Stimulated activated effector memory CD8-positive, alpha-beta T cell treated with anti-CD3 and anti-CD28 coated beads, Interleukin-12 subunit alpha, Interleukin-12 subunit beta, amount 100 ng/mL, for 72 hours (primary cell): Measurements from ENCODE around the gene SCGB1A1.

Source experiments
- ATAC-seq: fragments of 150-1000 bp; cut with Tn5 transposase; 2 replicates; pipeline ENCODE4 v1.10.0; 2021
- DNase-seq, 2 donors: peaks; one replicate each; pipeline ENCODE4 v3.0.0; 2021 to 2022; ENCODE audit warnings: low spot score in 2 of 2
- H3K27ac Mint-ChIP-seq: one replicate; pipeline ENCODE4 v1.8.0; 2022; ENCODE audit warnings: mild to moderate bottlenecking, mixed read lengths
- H3K36me3 Mint-ChIP-seq: one replicate; pipeline ENCODE4 v1.8.0; 2022; ENCODE audit warnings: mild to moderate bottlenecking, mixed read lengths
- H3K4me1 Mint-ChIP-seq: one replicate; pipeline ENCODE4 v1.8.0; 2022; ENCODE audit warnings: mixed read lengths
- H3K4me3 Mint-ChIP-seq: one replicate; pipeline ENCODE4 v1.8.0; 2022; ENCODE audit warnings: mild to moderate bottlenecking, mixed read lengths
- H3K9me3 Mint-ChIP-seq: one replicate; pipeline ENCODE4 v1.8.0; 2022; ENCODE audit warnings: mixed read lengths

SCGB1A1 gene

DNA sequence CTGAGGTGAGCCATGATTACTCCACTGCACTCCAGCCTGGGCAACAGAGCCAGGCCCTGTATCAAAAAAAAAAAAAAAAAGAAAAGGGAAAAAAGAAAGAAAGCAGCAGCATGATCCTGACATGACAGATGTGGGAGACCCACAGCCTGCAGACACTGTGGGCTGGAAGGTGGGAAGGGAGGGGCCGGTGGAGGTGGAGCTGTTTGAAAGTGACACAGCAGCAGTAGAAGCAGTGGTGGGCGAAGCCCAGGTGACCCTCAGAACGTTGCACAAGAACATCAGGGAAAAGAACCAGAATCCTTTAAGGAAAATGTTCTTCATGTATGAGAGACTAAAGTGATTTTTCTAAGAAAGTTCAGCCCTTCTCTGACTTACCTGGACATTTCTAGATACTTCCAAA lies 26.3 kb upstream of the SCGB1A1 start:
- peak overlapping the region; percentile 18 for H3K27ac Mint-ChIP-seq
- peaks cover 2% of the 10 kb centered on the region for H3K4me1 Mint-ChIP-seq
- H3K9me3 Mint-ChIP-seq: no peaks in the 10 kb centered on the region
- DNase-seq (no peak), ATAC-seq (no peak)
- H3K36me3 Mint-ChIP-seq: no peaks in the 10 kb centered on the region
- H3K4me3 Mint-ChIP-seq: no peak overlapping the region

DNA sequence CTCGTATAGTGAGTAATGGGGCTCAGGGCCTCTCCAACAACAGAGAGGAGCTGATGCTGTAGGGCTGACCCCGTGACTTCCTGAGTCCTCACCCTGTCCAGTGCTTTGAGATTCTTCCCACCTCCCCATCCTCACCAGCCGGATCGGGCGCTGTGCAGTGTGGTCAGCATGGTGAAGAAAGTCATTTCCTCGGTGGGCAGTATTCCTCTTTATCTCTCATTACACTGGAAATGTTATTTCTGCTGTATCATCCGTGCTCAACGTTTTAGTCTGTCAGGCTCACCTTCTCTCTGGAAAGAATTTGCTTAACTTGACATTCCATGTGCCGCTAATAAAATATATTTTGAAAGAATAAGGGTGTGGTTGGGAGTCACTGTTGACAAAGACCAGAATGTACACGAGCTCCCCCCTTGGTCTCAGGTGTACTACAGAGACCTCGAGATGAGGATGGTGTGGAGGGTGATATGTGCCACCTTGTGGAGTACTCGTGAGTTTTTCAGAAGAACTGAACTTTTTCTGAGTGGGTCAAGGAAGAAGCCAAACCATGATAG lies 25.7 kb upstream of the SCGB1A1 start:
- no peaks in the 10 kb centered on the region for H3K9me3 Mint-ChIP-seq

DNA sequence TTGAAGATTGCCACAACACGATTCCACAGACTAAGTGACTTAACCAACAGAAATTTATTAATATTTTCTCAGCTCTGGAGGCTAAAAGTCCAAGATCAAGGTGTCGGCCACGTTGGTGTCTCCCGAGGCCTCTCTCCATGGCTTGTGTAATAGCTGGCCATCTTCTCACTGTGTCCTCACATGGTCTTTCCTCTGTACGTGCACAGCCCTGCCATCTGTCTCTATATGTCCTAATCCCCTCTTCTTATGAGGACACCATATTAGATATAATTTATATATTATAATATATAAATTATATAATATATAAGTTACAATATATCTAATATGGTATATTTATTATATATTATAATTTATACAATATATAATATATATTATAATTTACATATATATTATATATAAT lies 25.1 kb upstream of the SCGB1A1 start:
- Mint-ChIP-seq H3K4me1 (peaks cover 3% of the 10 kb centered on the region), H3K27ac (no peak overlapping the region), H3K36me3 (no peaks in the 10 kb centered on the region), H3K9me3 (no peaks in the 10 kb centered on the region), H3K4me3 (no peak overlapping the region)
- ATAC-seq (no peak), DNase-seq (no peak)

More for the DNA sequence above, 25.7 kb upstream of the SCGB1A1 start:
- H3K4me1 Mint-ChIP-seq: no peaks in the 10 kb centered on the region
- H3K4me3 Mint-ChIP-seq: no peak overlapping the region
- peak overlapping the region; percentile 18 for H3K27ac Mint-ChIP-seq
- DNase-seq: no peak
- no peaks in the 10 kb centered on the region for H3K36me3 Mint-ChIP-seq
- peak; percentile 58 for ATAC-seq

DNA sequence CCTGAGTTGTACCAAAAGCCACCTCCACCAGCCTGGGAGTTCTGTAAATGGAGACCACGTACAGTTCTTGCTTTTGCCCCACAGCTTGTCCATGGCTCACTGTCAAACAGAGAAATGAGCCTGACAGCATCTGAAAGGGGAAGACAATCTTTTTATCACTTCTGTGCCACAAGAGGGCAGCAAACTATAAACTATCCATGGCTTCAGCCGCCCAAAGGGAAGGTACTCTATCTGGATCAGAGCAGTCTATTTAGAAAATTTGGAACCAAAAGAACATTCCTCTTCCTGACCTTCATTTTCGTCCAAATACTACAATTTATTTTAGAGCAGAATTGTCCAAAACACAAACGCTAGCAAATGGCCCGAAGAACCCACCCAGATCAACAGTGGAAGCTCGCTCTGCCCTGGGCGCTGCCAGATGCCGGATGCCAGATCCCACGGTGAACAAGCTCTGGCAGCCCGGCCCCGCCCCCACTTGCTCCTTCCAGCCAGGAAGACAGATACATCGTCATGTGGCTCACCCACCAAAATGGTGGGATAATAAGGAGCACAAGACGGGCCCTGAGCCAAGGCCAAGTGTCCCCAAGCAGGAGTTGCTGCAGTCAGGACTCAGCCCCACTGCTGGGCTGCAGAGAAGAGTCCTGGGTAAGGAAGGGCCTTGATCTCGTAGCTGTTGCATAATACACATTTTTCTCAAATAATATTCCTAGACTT lies 23.9 kb upstream of the SCGB1A1 start:
- DNase-seq (peak; percentile 33 to 65), ATAC-seq (peak; percentile 89)
- Mint-ChIP-seq H3K4me3 (no peak overlapping the region), H3K9me3 (no peaks in the 10 kb centered on the region), H3K4me1 (peaks cover 10% of the 10 kb centered on the region), H3K36me3 (no peaks in the 10 kb centered on the region), H3K27ac (no peak overlapping the region)

DNA sequence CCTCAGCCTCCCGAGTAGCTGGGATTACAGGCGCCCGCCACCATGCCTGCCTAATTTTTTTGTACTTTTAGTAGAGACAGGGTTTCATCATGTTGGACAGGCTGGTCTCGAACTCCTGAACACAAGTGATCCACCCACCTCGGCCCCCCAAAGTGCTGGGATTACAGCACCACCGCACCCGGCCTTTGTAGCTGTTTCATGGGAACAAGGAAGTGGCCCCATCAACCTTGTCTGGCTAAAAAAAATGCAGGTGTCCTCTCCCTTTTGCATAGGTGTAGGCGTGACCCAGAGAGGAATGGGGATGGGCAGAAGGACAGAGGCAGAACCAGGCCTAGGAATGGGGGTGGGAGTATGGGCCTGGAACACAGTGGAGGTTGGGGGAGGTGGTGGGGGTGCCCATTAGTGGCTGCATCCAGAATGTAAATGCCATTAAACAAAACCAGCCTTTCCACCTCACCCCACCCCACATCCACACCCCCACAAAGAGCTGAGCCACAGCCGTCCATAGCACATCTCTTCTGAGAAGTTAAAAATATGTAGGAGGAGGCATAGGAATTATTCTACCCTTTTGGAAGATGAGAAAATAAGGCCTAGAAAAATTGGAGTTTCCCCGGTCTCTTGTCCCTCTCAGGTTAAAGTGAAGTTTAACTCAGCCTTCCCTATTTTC lies 22.8 kb upstream of the SCGB1A1 start:
- H3K27ac Mint-ChIP-seq: no peak overlapping the region
- H3K9me3 Mint-ChIP-seq: no peaks in the 10 kb centered on the region
- peaks cover 10% of the 10 kb centered on the region for H3K4me1 Mint-ChIP-seq
- no peak for DNase-seq
- no peak for ATAC-seq
- no peaks in the 10 kb centered on the region for H3K36me3 Mint-ChIP-seq
- no peak overlapping the region for H3K4me3 Mint-ChIP-seq

DNA sequence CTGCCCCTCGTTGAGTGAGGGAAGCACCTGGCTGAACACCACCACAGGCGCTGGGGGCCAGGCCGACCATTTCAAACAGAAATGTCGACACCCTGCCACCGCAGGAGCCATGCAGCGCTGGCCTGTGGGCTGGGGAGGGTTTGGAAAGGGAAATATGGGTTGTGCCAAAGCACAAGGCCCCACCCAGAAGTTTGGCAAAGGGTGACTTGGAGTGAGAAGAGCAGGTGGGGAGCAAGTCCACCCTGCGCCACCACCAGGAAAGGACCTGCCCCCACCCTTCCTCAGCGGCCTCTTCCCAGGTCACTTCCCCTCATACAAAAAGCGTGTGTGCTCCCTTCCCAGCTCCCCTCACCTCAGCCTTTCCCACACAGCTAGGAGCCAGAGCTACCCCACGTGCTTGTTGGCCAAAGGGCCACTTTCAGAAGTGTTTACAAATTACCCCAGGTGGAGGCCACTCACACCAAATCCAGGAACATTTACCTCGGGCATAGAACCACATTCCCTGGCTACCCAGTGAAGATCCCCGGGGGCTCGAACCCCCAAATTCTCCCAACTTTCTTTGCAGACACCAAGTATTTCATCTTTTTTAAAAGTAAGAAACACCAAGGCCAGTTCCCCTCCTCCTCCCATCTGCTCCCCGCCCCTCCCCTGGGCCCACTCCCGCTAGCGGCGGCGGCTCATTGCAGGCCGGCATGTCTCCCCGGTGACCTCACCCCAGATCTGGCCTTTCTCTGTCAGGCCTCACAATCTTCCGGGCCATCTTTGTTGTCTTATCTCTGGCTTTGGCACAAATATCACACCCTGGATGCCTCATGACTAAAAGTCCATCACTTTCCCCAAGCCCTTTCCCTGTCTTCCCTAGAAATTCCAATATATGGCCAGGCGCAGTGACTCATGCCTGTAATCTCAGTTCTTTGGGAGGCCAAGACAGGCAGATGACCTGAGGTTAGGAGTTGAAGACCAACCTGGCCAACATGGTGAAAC lies 20.5 kb upstream of the SCGB1A1 start:
- no peaks in the 10 kb centered on the region for H3K36me3 Mint-ChIP-seq
- H3K4me1 Mint-ChIP-seq: peaks cover 30% of the 10 kb centered on the region
- ATAC-seq (no peak), DNase-seq (no peak)
- no peaks in the 10 kb centered on the region for H3K9me3 Mint-ChIP-seq
- H3K4me3 Mint-ChIP-seq: no peak overlapping the region
- no peak overlapping the region for H3K27ac Mint-ChIP-seq

DNA sequence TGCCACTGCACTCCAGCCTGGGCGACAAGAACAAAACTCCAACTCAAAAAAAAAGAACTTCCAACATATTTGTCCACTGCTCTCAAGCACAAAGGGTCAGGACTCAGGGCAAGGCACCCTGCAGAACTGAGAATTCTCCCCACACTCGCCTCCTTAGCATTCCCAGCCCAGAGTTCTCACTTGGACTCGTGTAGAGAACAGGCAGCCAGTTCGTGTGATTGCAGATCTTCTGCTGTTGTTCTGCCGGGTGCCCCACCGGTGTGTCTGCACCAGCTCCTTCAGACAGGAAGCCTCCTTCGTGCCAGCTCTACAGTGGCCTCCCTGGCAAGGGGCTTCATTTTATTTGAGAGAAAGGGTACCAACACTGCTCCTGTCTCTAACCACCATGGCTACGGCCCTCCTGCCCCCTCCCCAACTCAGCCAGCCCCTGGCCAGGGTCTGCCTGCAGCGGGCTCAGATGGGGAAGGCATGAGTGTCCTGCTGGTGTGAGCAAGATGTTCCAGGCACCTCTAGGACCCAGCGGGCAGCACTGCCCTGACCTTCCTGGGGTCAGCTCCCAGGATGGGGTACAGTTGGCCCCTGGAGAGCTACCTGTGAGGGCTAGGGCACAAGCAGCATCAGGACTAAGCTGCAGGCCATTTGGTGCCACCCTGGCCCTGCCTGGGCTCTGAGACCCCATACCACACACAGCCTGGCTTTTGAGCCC lies 19.5 kb upstream of the SCGB1A1 start:
- Mint-ChIP-seq H3K27ac (peak overlapping the region; percentile 40), H3K4me1 (peaks cover 30% of the 10 kb centered on the region), H3K4me3 (no peak overlapping the region), H3K36me3 (no peaks in the 10 kb centered on the region), H3K9me3 (no peaks in the 10 kb centered on the region)
- DNase-seq (no peak), ATAC-seq (no peak)

GRCh38 chr11:62399878-62400266 lies 19.0 kb upstream of the SCGB1A1 start:
- Mint-ChIP-seq H3K4me1 (peaks cover 30% of the 10 kb centered on the region), H3K36me3 (no peaks in the 10 kb centered on the region), H3K4me3 (no peak overlapping the region), H3K9me3 (no peaks in the 10 kb centered on the region), H3K27ac (no peak overlapping the region)
- DNase-seq (no peak), ATAC-seq (no peak)

- peaks cover 30% of the 10 kb centered on the region for H3K4me1 Mint-ChIP-seq
- no peak overlapping the region for H3K4me3 Mint-ChIP-seq
- no peaks in the 10 kb centered on the region for H3K36me3 Mint-ChIP-seq
- no peaks in the 10 kb centered on the region for H3K9me3 Mint-ChIP-seq
- no peak overlapping the region for H3K27ac Mint-ChIP-seq
- no peak for DNase-seq
- no peak for ATAC-seq
Observed at GRCh38 chr11:62400281-62400680, 18.6 kb upstream of the SCGB1A1 start.

DNA sequence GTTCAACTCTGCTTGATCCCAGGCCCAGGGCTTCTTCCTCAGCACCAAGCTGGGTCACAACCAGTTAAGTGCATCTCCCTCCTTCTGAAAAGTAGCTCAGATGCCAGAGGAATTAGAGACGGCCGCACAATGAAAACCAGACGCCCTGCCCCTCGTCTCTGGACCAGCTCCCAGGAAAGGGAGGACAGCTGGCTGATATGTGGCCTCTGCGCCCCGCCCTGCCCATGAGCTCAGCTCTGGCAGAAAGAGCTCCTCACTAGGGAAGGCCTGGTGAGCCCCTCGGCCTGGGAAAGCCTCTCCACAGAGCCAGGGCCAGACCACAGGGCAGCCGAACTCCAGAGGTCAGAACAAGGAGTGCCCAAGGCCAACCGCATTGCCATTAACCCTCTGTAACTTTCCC lies 18.1 kb upstream of the SCGB1A1 start:
- DNase-seq: no peak
- no peak for ATAC-seq
- Mint-ChIP-seq H3K4me1 (peaks cover 30% of the 10 kb centered on the region), H3K9me3 (no peaks in the 10 kb centered on the region), H3K4me3 (peak overlapping the region; percentile 77), H3K36me3 (no peaks in the 10 kb centered on the region), H3K27ac (no peak overlapping the region)

DNA sequence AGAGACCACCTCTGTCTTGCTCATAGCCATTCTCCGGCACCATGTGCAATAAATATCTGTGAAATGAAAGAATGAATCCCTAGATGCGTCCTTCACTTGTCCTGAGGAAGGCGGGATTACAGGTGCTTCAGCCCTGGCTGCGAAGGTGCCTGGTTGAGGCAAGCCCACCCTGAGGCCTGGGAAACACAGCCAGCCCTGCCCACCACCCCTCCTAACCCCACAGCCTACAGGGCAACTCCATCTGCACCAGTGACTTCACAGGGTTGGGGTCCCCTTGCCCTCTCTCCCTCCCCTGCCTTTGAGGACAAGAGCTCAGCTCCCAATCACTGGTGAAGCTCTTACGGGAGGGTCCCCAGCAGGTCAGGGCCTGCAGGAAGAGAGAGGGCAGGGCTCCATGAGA lies 17.5 kb upstream of the SCGB1A1 start:
- Mint-ChIP-seq H3K4me1 (peaks cover 30% of the 10 kb centered on the region), H3K27ac (peak overlapping the region; percentile 97), H3K9me3 (no peaks in the 10 kb centered on the region)

GRCh38 chr11:62401811-62402210 lies 17.0 kb upstream of the SCGB1A1 start:
- Mint-ChIP-seq H3K27ac (peak overlapping the region; percentile 97), H3K4me3 (peak overlapping the region; percentile 77), H3K9me3 (no peaks in the 10 kb centered on the region), H3K36me3 (no peaks in the 10 kb centered on the region), H3K4me1 (peaks cover 30% of the 10 kb centered on the region)
- DNase-seq (no peak), ATAC-seq (no peak)

More for the DNA sequence above, 17.5 kb upstream of the SCGB1A1 start:
- H3K36me3 Mint-ChIP-seq: no peaks in the 10 kb centered on the region
- ATAC-seq: no peak
- peak overlapping the region; percentile 77 for H3K4me3 Mint-ChIP-seq
- DNase-seq: no peak

DNA sequence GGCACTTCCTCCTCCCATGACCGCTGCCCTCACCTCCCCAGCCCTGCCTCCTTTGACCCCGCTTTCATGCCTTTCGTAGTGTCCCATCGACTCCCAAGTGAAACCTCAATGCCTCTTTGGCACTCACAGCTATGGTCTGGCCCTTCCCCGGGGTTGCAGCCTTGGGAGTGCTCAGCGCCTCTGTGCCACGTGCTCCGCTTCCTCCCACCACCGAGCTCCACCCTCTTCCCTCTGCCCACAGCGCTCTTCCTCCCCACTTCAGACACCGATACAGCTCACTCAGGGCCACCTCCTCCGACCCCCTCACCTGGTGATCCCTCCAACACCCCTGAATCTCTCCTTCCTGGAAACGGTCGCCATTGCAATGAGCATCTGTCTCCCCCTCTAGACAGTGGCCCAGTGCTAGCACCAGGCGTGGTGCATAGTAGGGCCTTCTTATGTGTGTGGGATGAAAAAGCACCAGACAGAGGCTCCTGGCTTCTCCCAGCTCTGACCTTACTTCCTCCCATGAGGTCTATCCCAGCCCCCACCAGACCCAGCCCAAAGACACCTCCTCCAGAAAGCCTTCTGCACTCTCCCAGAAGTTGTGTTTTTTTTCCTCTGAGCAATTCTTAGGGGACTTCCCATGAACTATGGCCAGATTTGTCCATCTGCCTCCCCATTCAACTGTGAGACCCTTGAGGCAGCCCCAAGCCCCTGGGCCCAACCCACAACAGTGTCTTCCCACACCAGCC lies 16.4 kb upstream of the SCGB1A1 start:
- Mint-ChIP-seq H3K4me1 (peaks cover 30% of the 10 kb centered on the region), H3K4me3 (peak overlapping the region; percentile 77), H3K9me3 (no peaks in the 10 kb centered on the region), H3K27ac (peak overlapping the region; percentile 97), H3K36me3 (no peaks in the 10 kb centered on the region)
- DNase-seq (peak; percentile 23 to 64), ATAC-seq (peak; percentile 91)
